MM.1S (cell line): ENCODE data around the gene LRMDA.

ENCODE experiments used
- DNase-seq: peaks from one replicate; pipeline ENCODE4 v3.0.0-alpha.2; 2015
- H2AFZ ChIP-seq: fragments of 300-600 bp; sonication (generic); 2 replicates; pipeline ENCODE4 v1.6.0; 2016; ENCODE audit warnings: antibody characterized with exemption, low read length
- H3F3A ChIP-seq: fragments of 300-600 bp; sonication (generic); 2 replicates; pipeline ENCODE4 v1.6.1; 2016; ENCODE audit warnings: mild to moderate bottlenecking, antibody characterized with exemption, low read length, moderate library complexity, mixed read lengths; ENCODE audit not compliant: insufficient read depth
- H3K27ac ChIP-seq: fragments of 300-600 bp; sonication (generic); 2 replicates; pipeline ENCODE4 v1.5.1; 2016; ENCODE audit warnings: mild to moderate bottlenecking, low read length
- H3K27me3 ChIP-seq: fragments of 300-600 bp; sonication (generic); replicated peaks from 2 replicates; pipeline ENCODE4 v1.6.0; 2016; ENCODE audit warnings: low read length; ENCODE audit not compliant: insufficient read depth
- H3K36me3 ChIP-seq: fragments of 300-600 bp; sonication (generic); replicated peaks from 2 replicates; pipeline ENCODE4 v1.6.1; 2016; ENCODE audit warnings: mild to moderate bottlenecking, low read length, mixed read lengths; ENCODE audit not compliant: insufficient read depth
- H3K4me1 ChIP-seq: fragments of 300-600 bp; sonication (generic); 2 replicates; pipeline ENCODE4 v1.6.1; 2016; ENCODE audit warnings: low read length, mixed read lengths
- H3K4me2 ChIP-seq: fragments of 300-600 bp; sonication (generic); 2 replicates; pipeline ENCODE4 v1.6.0; 2016; ENCODE audit warnings: low read depth, low read length
- H3K4me3 ChIP-seq: fragments of 300-600 bp; sonication (generic); 2 replicates; pipeline ENCODE4 v1.5.1; 2016; ENCODE audit warnings: low read length, mixed read lengths
- H3K79me2 ChIP-seq: fragments of 300-600 bp; sonication (generic); 2 replicates; pipeline ENCODE4 v1.6.1; 2016; ENCODE audit warnings: mixed run types, low read length, mixed read lengths
- H3K9ac ChIP-seq: fragments of 300-600 bp; sonication (generic); 2 replicates; pipeline ENCODE4 v1.6.1; 2016; ENCODE audit warnings: low read length, mixed read lengths
- H3K9me2 ChIP-seq: fragments of 300-600 bp; sonication (generic); replicated peaks from 2 replicates; pipeline ENCODE4 v1.6.1; 2016; ENCODE audit warnings: mild to moderate bottlenecking, low read length, mixed read lengths; ENCODE audit not compliant: insufficient read depth
- H3K9me3 ChIP-seq: fragments of 300-600 bp; sonication (generic); replicated peaks from 2 replicates; pipeline ENCODE4 v1.6.1; 2016; ENCODE audit warnings: mild to moderate bottlenecking, low read length, mixed read lengths; ENCODE audit not compliant: insufficient read depth
- H4K20me1 ChIP-seq: fragments of 300-600 bp; sonication (generic); 2 replicates; pipeline ENCODE4 v1.6.1; 2016; ENCODE audit warnings: mild to moderate bottlenecking, low read length, moderate library complexity, mixed read lengths; ENCODE audit not compliant: insufficient read depth
- EZH2 ChIP-seq: fragments of 300-600 bp; sonication (generic); optimal IDR thresholded peaks from 2 replicates; pipeline ENCODE3; 2017; ENCODE audit warnings: low read depth, mild to moderate bottlenecking, antibody characterized with exemption, low read length, mixed read lengths
- EZH2phosphoT487 ChIP-seq: fragments of 300-600 bp; sonication (generic); IDR thresholded peaks from 2 replicates; pipeline ENCODE4 v1.6.1; 2018; ENCODE audit warnings: antibody characterized with exemption, low read length
- TF ChIP-seq, protein P1 (sequence below): fragments of 300-600 bp; sonication (generic); IDR thresholded peaks from 2 replicates; pipeline ENCODE4 v1.5.1; 2016; ENCODE audit warnings: antibody characterized with exemption, low read length, mixed read lengths

LRMDA gene

DNA sequence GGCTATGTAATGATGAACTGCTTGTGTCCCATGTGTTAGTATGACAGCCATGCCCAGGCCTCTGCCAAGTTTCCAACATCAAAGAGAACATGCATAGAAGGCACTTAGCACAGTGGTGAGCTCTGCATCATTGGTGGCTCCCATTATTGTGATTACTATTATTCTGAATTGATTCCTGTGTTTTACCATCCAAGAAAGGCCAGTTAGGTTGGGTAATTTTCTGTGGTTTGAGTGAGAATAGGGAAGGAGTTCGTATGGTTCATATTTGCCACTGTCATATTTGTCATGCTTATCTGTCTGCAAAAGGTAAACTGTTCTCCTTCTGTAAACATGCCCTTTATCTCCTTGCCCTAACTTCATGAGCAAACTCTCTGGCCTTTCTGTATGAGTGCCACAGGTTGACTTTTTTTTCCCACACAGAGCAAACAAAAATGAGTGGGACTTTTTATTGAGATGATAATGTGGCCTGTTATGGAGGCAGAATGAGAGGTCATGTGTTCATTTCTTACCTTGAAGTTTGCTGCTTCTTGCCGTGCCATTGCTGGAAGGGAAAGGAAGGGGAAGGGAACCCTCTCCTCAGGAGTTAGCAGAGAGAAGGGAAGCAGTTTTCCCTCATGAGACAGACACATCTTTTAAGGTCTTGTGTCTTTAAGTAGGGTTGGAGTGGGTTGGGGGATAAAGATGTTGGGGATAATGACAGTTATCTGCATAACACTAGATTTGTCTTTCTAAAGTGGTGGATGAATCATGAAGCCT, 301.9 kb downstream of the LRMDA start:
- no peaks in the 10 kb centered on the region for H3K79me2 ChIP-seq
- H3K36me3 ChIP-seq, result no peaks in the 10 kb centered on the region
- no peak for DNase-seq

DNA sequence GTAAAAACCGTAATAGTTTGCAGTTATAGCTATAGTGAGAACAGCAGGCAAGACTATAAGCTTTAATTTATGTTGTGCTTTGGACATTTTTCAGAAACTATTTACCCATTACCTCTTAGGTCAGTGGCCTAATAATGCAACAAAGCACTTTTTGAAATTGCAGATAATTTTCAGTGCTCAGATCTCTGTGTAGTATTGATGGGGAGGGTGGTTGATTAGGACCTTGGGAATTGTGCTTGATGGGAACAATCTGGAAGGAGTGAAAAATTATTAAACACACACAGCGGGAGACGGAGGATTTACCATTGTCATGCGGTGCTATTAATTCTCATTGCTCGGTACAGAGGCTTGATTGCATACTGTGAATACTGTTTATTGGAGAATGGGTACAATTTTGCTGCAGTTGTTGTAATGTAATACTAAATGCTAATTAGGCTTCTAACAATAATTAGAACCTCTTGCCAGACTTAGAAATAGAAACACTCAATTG, 304.8 kb downstream of the LRMDA start:
- H3K9me2 ChIP-seq, result no peaks in the 10 kb centered on the region
- H3K79me2 ChIP-seq, result no peaks in the 10 kb centered on the region
- H3K4me3 ChIP-seq, result no peak overlapping the region
- no peak for DNase-seq
- no peak for TF ChIP-seq EZH2
- TF ChIP-seq, protein P1, sequence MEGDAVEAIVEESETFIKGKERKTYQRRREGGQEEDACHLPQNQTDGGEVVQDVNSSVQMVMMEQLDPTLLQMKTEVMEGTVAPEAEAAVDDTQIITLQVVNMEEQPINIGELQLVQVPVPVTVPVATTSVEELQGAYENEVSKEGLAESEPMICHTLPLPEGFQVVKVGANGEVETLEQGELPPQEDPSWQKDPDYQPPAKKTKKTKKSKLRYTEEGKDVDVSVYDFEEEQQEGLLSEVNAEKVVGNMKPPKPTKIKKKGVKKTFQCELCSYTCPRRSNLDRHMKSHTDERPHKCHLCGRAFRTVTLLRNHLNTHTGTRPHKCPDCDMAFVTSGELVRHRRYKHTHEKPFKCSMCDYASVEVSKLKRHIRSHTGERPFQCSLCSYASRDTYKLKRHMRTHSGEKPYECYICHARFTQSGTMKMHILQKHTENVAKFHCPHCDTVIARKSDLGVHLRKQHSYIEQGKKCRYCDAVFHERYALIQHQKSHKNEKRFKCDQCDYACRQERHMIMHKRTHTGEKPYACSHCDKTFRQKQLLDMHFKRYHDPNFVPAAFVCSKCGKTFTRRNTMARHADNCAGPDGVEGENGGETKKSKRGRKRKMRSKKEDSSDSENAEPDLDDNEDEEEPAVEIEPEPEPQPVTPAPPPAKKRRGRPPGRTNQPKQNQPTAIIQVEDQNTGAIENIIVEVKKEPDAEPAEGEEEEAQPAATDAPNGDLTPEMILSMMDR, result no peak
- no peak for TF ChIP-seq EZH2phosphoT487
- H3K9me3 ChIP-seq, result no peaks in the 10 kb centered on the region
- no peaks in the 10 kb centered on the region for H3K36me3 ChIP-seq
- H3K4me2 ChIP-seq, result no peak overlapping the region
- no peak overlapping the region for H3K9ac ChIP-seq
- H2AFZ ChIP-seq, result no peak overlapping the region
- H3K4me1 ChIP-seq, result no peaks in the 10 kb centered on the region
- H3K27ac ChIP-seq, result no peak overlapping the region
- no peaks in the 10 kb centered on the region for H3K27me3 ChIP-seq
- no peaks in the 10 kb centered on the region for H4K20me1 ChIP-seq
- no peaks in the 10 kb centered on the region for H3F3A ChIP-seq

More for the DNA sequence above, 301.9 kb downstream of the LRMDA start:
- no peaks in the 10 kb centered on the region for H3K4me1 ChIP-seq
- no peak overlapping the region for H3K27ac ChIP-seq
- H3K4me3 ChIP-seq, result no peak overlapping the region
- H4K20me1 ChIP-seq, result no peaks in the 10 kb centered on the region
- no peak overlapping the region for H2AFZ ChIP-seq
- H3K9me2 ChIP-seq, result no peaks in the 10 kb centered on the region
- TF ChIP-seq, protein P1, result no peak
- TF ChIP-seq EZH2phosphoT487, result no peak
- TF ChIP-seq EZH2, result no peak
- no peaks in the 10 kb centered on the region for H3F3A ChIP-seq
- no peaks in the 10 kb centered on the region for H3K27me3 ChIP-seq
- H3K4me2 ChIP-seq, result no peak overlapping the region
- no peaks in the 10 kb centered on the region for H3K9me3 ChIP-seq
- no peak overlapping the region for H3K9ac ChIP-seq

DNA sequence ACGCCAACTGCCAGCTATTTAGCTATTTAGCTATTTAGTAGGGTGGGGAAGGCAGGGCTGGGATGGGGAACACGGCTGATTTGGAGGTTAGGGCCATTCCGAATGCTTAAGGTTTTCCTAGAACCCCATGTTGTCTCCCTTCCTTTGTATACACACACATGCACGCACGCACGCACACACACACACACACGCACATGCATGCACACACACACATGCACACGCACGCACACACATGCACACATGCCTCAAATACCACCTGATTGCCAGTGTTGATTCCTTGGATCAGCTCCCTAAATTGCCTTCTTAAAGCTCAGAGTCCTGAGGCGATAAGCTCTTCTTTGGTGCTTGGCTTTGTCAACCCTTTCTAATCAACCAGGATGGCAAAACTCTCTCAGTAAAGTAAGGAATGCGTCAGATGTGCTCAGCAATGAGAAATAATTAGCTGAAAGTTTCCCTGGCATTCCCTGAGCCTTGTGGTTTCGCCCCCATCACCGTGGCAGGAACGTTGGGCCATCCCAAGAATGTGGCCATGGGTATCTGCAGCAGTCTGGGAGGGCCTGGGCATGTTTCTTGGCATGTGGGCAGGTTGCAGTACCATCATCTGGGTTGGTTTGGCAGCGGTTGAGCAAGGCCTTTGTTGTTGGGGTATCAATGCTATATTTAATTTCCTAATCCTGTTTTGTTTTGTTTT, 305.6 kb downstream of the LRMDA start:
- H3K9me2 ChIP-seq, result no peaks in the 10 kb centered on the region
- DNase-seq, result no peak
- H4K20me1 ChIP-seq, result no peaks in the 10 kb centered on the region
- H3K27me3 ChIP-seq, result no peaks in the 10 kb centered on the region
- H3K4me3 ChIP-seq, result no peak overlapping the region
- no peaks in the 10 kb centered on the region for H3K36me3 ChIP-seq
- no peak for TF ChIP-seq EZH2
- TF ChIP-seq, protein P1, result no peak
- TF ChIP-seq EZH2phosphoT487, result no peak
- H3K27ac ChIP-seq, result no peak overlapping the region
- H3K9me3 ChIP-seq, result no peaks in the 10 kb centered on the region
- H3K79me2 ChIP-seq, result no peaks in the 10 kb centered on the region
- H3K4me1 ChIP-seq, result no peaks in the 10 kb centered on the region
- H3K9ac ChIP-seq, result no peak overlapping the region
- H2AFZ ChIP-seq, result no peak overlapping the region
- no peak overlapping the region for H3K4me2 ChIP-seq
- H3F3A ChIP-seq, result no peaks in the 10 kb centered on the region
